Non-pigmented ciliary epithelial cell (primary cell): ENCODE measurements around the gene PLXNA1.

Experiments
- DNase-seq: peaks from one replicate; pipeline ENCODE4 v3.0.0-alpha.2; 2010; ENCODE audit warnings: low read depth

PLXNA1 gene

GRCh38 chr3:126952983-126953660, 29.8 kb upstream of the PLXNA1 start:
- no peak for DNase-seq

GRCh38 chr3:126954141-126954842, 28.6 kb upstream of the PLXNA1 start:
- DNase-seq, result no peak

GRCh38 chr3:126955004-126955790, 27.7 kb upstream of the PLXNA1 start:
- DNase-seq, result no peak

DNA sequence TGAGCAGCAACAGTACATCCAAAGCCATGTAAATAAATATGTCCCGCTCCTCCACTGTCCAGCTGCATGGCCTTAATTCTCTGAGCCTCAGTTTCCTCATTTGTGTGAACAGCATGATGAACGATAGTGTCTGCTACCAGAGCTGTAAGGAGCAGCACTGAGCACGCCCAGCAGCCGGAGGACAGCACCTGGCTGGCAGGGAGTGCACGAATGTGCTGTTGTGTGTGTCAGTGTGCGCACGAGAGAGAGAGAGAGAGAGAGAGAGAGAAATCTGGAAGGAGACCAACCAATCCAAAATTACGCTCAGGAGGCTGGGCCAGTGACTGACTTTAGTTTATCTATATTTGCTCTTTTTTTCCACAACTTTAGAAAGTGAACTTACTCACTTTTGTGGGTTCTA, 26.6 kb upstream of the PLXNA1 start:
- DNase-seq, result no peak

DNA sequence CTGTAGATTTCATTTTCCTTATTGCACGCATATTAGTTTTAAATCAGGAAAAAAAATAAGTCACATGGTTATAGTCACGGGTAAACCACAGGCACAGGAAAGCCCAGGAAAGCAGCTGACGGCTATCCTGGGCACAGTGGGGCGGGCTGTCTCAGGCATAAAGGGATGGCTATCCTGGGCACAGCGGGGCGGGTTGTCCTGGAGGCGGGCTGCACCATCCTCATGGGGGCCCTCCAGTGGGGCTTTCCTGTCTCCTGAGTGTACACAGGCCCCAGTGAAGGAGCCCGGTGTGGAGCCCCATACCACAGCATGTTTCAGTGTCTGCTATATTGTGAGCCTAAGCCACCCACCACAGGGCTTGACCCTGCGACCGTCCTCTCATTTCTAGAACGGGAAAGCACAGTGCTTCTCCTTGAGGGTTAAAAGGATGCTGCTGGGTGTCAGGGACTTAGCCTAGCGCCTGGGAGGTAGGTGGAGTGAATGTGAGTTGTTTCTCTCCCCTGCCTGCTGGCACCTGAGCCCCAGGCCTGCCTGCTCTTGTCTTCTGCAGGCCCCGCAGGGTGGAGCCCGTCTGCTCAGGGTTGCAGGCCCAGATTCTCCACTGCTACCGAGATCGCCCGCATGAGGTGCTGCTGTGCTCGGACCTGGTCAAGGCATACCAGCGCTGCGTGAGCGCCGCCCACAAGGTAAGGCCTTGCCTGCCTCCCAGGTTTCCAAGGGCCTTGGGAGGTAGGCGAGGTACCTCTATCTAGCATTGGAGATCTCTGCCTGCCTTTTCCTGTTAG, 25.9 kb upstream of the PLXNA1 start:
- DNase-seq, result no peak

DNA sequence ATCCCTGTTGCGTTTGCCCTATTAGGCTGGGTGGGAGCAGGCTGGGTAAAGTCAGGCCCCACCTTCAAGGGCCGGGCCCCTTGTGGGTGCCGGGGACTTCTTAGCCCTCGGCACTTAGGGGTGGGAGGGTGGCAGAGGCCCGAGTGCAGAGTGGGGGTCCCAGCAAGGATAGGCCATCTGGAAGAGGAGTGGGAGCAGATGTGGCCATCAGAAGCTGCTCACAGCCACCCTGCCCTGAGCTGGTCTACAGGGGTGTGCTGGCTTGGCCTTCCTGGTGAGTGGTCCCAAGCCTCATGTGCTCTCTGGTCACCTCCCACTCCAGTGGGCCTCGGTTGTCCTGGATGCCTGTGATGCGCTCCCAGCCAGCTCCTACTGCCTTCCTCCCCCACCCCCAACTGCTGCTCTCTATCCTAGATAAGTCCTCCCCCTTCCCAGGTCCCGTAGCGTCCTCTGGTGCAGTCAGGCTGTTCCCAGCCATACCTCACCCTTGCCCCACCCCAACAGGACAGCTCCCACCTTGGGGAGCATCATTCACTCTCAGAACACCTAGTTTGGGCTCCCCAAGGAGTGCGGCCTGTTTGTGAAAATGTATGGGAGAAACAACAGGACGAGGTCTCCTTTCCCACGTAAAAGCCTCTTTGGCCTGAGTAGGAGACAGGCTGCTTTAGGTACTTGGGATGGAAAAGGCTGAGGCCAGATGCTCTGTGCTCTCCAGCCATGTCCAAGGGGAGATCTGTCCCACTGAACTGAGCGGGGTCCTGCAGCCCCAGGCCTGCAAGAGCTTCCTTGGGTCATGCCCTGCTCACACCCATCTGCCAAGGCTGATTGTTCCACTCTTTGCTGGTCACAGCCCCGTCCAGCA, 24.9 kb upstream of the PLXNA1 start:
- no peak for DNase-seq

GRCh38 chr3:126958638-126959085, 24.3 kb upstream of the PLXNA1 start:
- DNase-seq, result no peak

GRCh38 chr3:126959136-126959920, 23.6 kb upstream of the PLXNA1 start:
- no peak for DNase-seq

GRCh38 chr3:126959921-126960603, 22.9 kb upstream of the PLXNA1 start:
- no peak for DNase-seq

GRCh38 chr3:126960604-126960995, 22.3 kb upstream of the PLXNA1 start:
- no peak for DNase-seq

- DNase-seq, result no peak
Measured at GRCh38 chr3:126961191-126961790, 21.6 kb upstream of the PLXNA1 start.

- DNase-seq, result no peak
Measured at GRCh38 chr3:126961791-126962461, 21.0 kb upstream of the PLXNA1 start.

DNA sequence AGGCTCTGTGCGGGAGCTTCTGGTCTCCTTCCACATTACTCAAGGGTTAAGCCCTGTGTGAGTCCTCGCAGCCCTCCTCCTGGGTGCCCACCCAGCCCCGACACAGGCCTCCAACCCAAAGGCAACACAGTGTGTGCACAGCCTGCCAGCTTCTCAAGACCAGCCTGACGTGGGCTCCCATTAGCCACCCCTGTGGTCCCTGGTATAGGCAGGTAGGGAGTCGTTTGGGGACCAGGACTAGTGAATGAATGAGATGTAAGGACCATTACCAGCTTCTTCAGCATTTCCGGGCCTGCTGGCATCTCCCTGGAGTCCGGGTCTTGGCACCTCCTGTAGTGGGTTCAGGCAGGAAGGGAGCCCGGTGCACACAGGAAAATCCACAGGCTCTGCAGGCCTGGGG, 20.2 kb upstream of the PLXNA1 start:
- DNase-seq, result no peak

- DNase-seq, result no peak
Measured at GRCh38 chr3:126963261-126964190, 19.4 kb upstream of the PLXNA1 start.

GRCh38 chr3:126964261-126964660, 18.7 kb upstream of the PLXNA1 start:
- no peak for DNase-seq

DNA sequence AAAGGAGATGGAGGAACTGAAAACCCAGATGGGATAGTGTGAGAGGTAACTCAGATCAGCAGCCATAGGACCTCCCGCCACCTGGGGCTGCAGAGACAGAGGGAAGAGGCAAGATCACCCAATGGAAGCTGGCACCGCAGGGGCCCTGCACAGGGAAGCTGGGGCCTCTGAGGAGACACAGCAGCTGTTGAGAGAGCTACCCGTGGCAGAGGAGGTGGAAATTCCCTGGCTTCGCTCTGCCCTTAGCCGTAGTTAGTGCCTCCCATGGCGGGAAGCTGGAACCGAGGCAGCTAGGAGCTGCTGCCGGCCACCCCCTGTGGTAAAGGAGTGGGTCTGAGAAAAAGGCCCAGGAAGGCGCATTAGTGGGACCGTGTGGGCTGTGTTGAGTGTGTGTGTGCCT, 18.0 kb upstream of the PLXNA1 start:
- no peak for DNase-seq

- no peak for DNase-seq
Measured at GRCh38 chr3:126965526-126966080, 17.3 kb upstream of the PLXNA1 start.
